K562 (cell line): ENCODE measurements around the gene NRN1L. TPM values are rescaled to one million over a fixed set of nuclear protein-coding genes. Genes with fewer than 3 reads are reported as not detected.
A peak's percentile ranks its signal among the peaks of the same experiment; 100 is the strongest.

Experiments
- ATAC-seq: fragments of 200-7000 bp; cut with Tn5 transposase; 3 replicates; pipeline ENCODE4 v1.9.1; 2020; ENCODE audit warnings: moderate library complexity
- BruUV-seq: library from RNA; stranded (reverse); fragments of 400-500 nt; replicated peaks from 2 replicates; lab custom pipeline; 2021; lab: Mats Ljungman, UMichigan
- CTCF ChIA-PET: fragments of 300-600 bp; formaldehyde crosslinking; extraction: SDS; loops from one replicate; lab custom pipeline; 2021; ENCODE audit warnings: low intra/inter-chr PET ratio; lab: Yijun Ruan, JAX
- POLR2A ChIA-PET: fragments of 300-600, 350-650 bp; sonication (Branson Sonifier 250); formaldehyde crosslinking; extraction: SDS; loops from one replicate; lab custom pipeline; 2021; ENCODE audit warnings: antibody characterized with exemption, inconsistent platforms; lab: Yijun Ruan, JAX
- DNase-seq, 4 experiments: peaks; one replicate each; pipeline versions ENCODE4 v3.0.0 to v3.0.0-alpha.2; 2011 to 2018; ENCODE audit warnings: low spot score in 3 of 4, mixed read lengths in 3 of 4; ENCODE audit errors: extremely low read depth in 1 of 4
- FAIRE-seq: peaks from 2 replicates; lab custom pipeline; 2011; peaks lifted over from hg19 to GRCh38; lab: Jason Lieb, UNC
- H2AFZ ChIP-seq: 2 replicates; pipeline ENCODE4 v1.6.0; 2011; ENCODE audit warnings: low read depth, low read length, control low read depth, inconsistent platforms
- H3K27ac ChIP-seq: fragments of 200-600 bp; 3 replicates; pipeline ENCODE4 v1.8.0; 2011; ENCODE audit warnings: low read depth, mild to moderate bottlenecking, control low read depth, inconsistent platforms, low read length, moderate library complexity, mixed read lengths; ENCODE audit errors: extremely low read depth
- H3K27me3 ChIP-seq, 2 experiments: fragments of 300-600 bp in 1 of 2; 2 replicates in 1 of 2; 3 replicates in 1 of 2; pipeline versions ENCODE4 v1.6.0 to v1.8.0; 2011; ENCODE audit warnings: inconsistent platforms in 2 of 2, low read length in 2 of 2, mild to moderate bottlenecking in 1 of 2, mixed read lengths in 1 of 2, moderate library complexity in 1 of 2; ENCODE audit not compliant: control insufficient read depth in 2 of 2, insufficient read depth in 2 of 2
- H3K36me3 ChIP-seq: fragments of 300-600 bp; 3 replicates; pipeline ENCODE4 v1.8.0; 2011; ENCODE audit warnings: mild to moderate bottlenecking, low read length, inconsistent platforms; ENCODE audit not compliant: control insufficient read depth, insufficient read depth
- H3K4me1 ChIP-seq, 2 experiments: fragments of 200-600 bp in 1 of 2; replicated peaks in 1 of 2; 2 replicates in 1 of 2; 3 replicates in 1 of 2; pipeline versions ENCODE4 v1.5.1 to v1.8.0; 2011; ENCODE audit warnings: inconsistent platforms in 2 of 2, low read length in 2 of 2, mild to moderate bottlenecking in 1 of 2, mixed read lengths in 1 of 2, moderate library complexity in 1 of 2; ENCODE audit not compliant: control insufficient read depth in 2 of 2, insufficient read depth in 2 of 2
- H3K4me2 ChIP-seq: 2 replicates; pipeline ENCODE4 v1.6.1; 2011; ENCODE audit warnings: low read length, control low read depth, inconsistent platforms, mixed read lengths; ENCODE audit not compliant: insufficient read depth
- H3K4me3 ChIP-seq: fragments of 200-600 bp; sonication (generic), shearing (Covaris generic); 2 replicates; pipeline ENCODE4 v1.5.1; 2016; ENCODE audit warnings: control low read depth, inconsistent platforms
- H3K79me2 ChIP-seq: fragments of 200-600 bp; 3 replicates; pipeline ENCODE4 v1.8.0; 2011; ENCODE audit warnings: low read length, inconsistent platforms; ENCODE audit not compliant: control insufficient read depth, insufficient read depth
- H3K9ac ChIP-seq, 2 experiments: 2 replicates each; pipeline versions ENCODE4 v1.6.0 to v1.6.1; 2011; ENCODE audit warnings: low read depth in 2 of 2, low read length in 2 of 2, control low read depth in 1 of 2, inconsistent platforms in 1 of 2, mild to moderate bottlenecking in 1 of 2, mixed read lengths in 1 of 2; ENCODE audit not compliant: insufficient read depth in 1 of 2
- H3K9me1 ChIP-seq: one replicate; pipeline ENCODE4 v1.6.0; 2011; ENCODE audit warnings: inconsistent platforms, mild to moderate bottlenecking, low read length, moderate library complexity; ENCODE audit not compliant: control insufficient read depth, insufficient read depth
- H3K9me3 ChIP-seq: replicated peaks from 2 replicates; pipeline ENCODE4 v1.5.1; 2011; ENCODE audit warnings: low read depth, low read length, inconsistent platforms; ENCODE audit not compliant: control insufficient read depth, insufficient read depth
- H4K20me1 ChIP-seq: replicated peaks from 2 replicates; pipeline ENCODE4 v1.6.1; 2011; ENCODE audit warnings: low read length, inconsistent platforms, mixed read lengths; ENCODE audit not compliant: control insufficient read depth, insufficient read depth
- CC2D1A ChIP-seq: fragments of 450-650 bp; IDR thresholded peaks from 2 replicates; pipeline ENCODE4 v1.6.1; 2017; ENCODE audit warnings: mild to moderate bottlenecking
- CTBP1 ChIP-seq: fragments of 450-650 bp; IDR thresholded peaks from 2 replicates; pipeline ENCODE4 v1.6.1; 2016; ENCODE audit warnings: borderline replicate concordance
- EWSR1 ChIP-seq: fragments of 450-650 bp; IDR thresholded peaks from 2 replicates; pipeline ENCODE4 v1.6.1; 2018; ENCODE audit warnings: borderline replicate concordance, mild to moderate bottlenecking, low read depth, moderate library complexity; ENCODE audit not compliant: partially characterized antibody
- GABPB2 ChIP-seq: fragments of 250-450 bp; sonication (Bioruptor Pico); conservative IDR thresholded peaks from 2 replicates; pipeline ENCODE4 v1.5.1; 2021; ENCODE audit warnings: mild to moderate bottlenecking
- JUND ChIP-seq, 2 experiments: IDR thresholded peaks; 2 replicates in 1 of 2; 3 replicates in 1 of 2; pipeline ENCODE4 v1.6.1; 2011; ENCODE audit warnings: borderline replicate concordance in 2 of 2, low read depth in 2 of 2, low read length in 2 of 2, improper control_type of control experiment in 1 of 2, missing biosample characterization in 1 of 2, missing genetic modification characterization in 1 of 2, missing genetic modification reagents in 1 of 2
- RAD21 ChIP-seq, 2 experiments: fragments of 250-450 bp in 1 of 2; fragments of 450-650 bp in 1 of 2; sonication (Bioruptor Pico) in 1 of 2; formaldehyde crosslinking in 1 of 2; IDR thresholded peaks in 1 of 2; conservative IDR thresholded peaks in 1 of 2; 2 replicates each; pipeline versions ENCODE4 v1.4.0 to v1.8.0; 2020 to 2022; ENCODE audit warnings: mild to moderate bottlenecking in 2 of 2, moderate library complexity in 1 of 2
- TAF1 ChIP-seq: IDR thresholded peaks from 2 replicates; pipeline ENCODE4 v1.6.1; 2011; ENCODE audit warnings: mild to moderate bottlenecking, low read length, moderate library complexity; ENCODE audit not compliant: insufficient read depth, control insufficient read depth, severe bottlenecking; ENCODE audit errors: extremely low read depth
- TBP ChIP-seq: optimal IDR thresholded peaks from 2 replicates; pipeline ENCODE3; 2011; ENCODE audit warnings: low read depth, low read length, improper control_type of control experiment
- ZEB2 ChIP-seq: fragments of 450-650 bp; IDR thresholded peaks from 2 replicates; pipeline ENCODE4 v1.6.1; 2016
- ZFP36 ChIP-seq: fragments of 150-350 bp; IDR thresholded peaks from 2 replicates; pipeline ENCODE4 v1.6.1; 2018; ENCODE audit warnings: low read length, low read depth; ENCODE audit not compliant: partially characterized antibody
- ZNF133 ChIP-seq: fragments of 250-450 bp; sonication (Bioruptor Pico); IDR thresholded peaks from 2 replicates; pipeline ENCODE4 v1.4.0; 2020; ENCODE audit warnings: mild to moderate bottlenecking
- WGBS: fragments of 100-300 bp; shearing (Covaris generic); methylation state at CpG from one replicate; pipeline ENCODE4 v1.1.6; 2016; ENCODE audit warnings: low coverage, mixed read lengths; ENCODE audit not compliant: insufficient coverage; ENCODE audit errors: missing lambda C conversion rate; 5-methylcytosine and 5-hydroxymethylcytosine counted together
- in situ Hi-C: fragments of 300-500 bp; cut with MboI; formaldehyde crosslinking; loops from 4 replicates; pipeline ENCODE4 v1.15.0; 2018; ENCODE audit warnings: inconsistent platforms, mixed read lengths
- intact Hi-C: fragments of 100-400 bp; cut with micrococcal nuclease; formaldehyde crosslinking; loops from 2 replicates; pipeline ENCODE4 v1.14.2; 2022
- polyA plus RNA-seq, 8 experiments: library from polyadenylated mRNA; depleted of rRNA in 4 of 8; stranded (reverse) in 5 of 8; unstranded in 3 of 8; fragments of >200 nt; fragmentation: Nextera tagmentation in 2 of 8; fragmentation: Illumina TruSeq in 1 of 8; extraction: Ambion mirVana in 2 of 8; extraction: Trizol in 1 of 8; gene quantifications; 2 replicates each; pipeline versions ENCODE4 v1.2.1 to v1.2.3, GENCODE V29; 2011 to 2014; ENCODE audit warnings: inconsistent platforms in 1 of 8, missing spikeins in 1 of 8
- total RNA-seq, 7 experiments: library from RNA; depleted of rRNA in 6 of 7; stranded (reverse); fragments of >200 nt in 6 of 7; fragmentation: Illumina TruSeq in 2 of 7; extraction: Trizol in 2 of 7; gene quantifications; 2 replicates each; pipeline versions ENCODE4 v1.2.1 to v1.2.3, GENCODE V29; 2011 to 2021; ENCODE audit warnings: low replicate concordance in 1 of 7
- TF ChIP-seq, protein P1 (sequence below), 2 experiments: fragments of 450-650 bp in 1 of 2; IDR thresholded peaks; 2 replicates each; pipeline ENCODE4 v1.6.1; 2011 to 2017; ENCODE audit warnings: low read depth in 2 of 2, antibody characterized with exemption in 1 of 2, borderline replicate concordance in 1 of 2, low read length in 1 of 2, mild to moderate bottlenecking in 1 of 2, mixed read lengths in 1 of 2; ENCODE audit not compliant: control insufficient read depth in 1 of 2
- TF ChIP-seq, protein P2 (sequence below), 2 experiments: fragments of 200-800 bp in 1 of 2; sonication (Bioruptor generic) in 1 of 2; sonication (generic) in 1 of 2; formaldehyde crosslinking in 1 of 2; IDR thresholded peaks in 1 of 2; conservative IDR thresholded peaks in 1 of 2; 2 replicates each; pipeline versions ENCODE4 v1.5.0 to v1.6.1; 2016 to 2020; ENCODE audit warnings: missing compliant biosample characterization in 1 of 2, missing genetic modification characterization in 1 of 2, missing genetic modification reagents in 1 of 2
- TF ChIP-seq, protein P3 (sequence below): sonication (generic); formaldehyde crosslinking; IDR thresholded peaks from 2 replicates; pipeline ENCODE4 v1.8.1; 2022; ENCODE audit warnings: missing genetic modification reagents

NRN1L gene
- total and polyA plus RNA-seq, 9 of the 15 experiments (the other 6 are each of a cell fraction or from before 2014, with no cell fraction given) = 0.22 to 0.86 (median 0.61) TPM; not detected in 5

DNA sequence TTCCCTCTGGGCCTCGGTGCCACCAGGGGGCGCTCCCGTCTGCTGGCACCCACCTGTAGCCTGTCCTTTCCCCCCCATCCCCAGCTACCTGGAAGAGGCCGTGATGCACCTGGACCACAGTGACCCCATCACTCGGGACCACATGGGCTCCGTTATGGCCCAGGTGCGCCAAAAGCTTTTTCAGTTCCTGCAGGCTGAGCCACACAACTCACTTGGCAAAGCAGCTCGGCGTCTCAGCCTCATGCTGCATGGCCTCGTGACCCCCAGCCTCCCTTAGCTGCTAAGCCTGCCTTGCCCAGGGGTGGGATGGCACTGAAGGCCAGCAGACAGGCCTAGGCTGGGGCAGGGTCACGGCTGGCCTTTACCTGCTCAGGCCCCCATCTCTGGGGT lies 818 bp upstream of the NRN1L start:
- Histone ChIP-seq H3K36me3 (peaks cover 63% of the 10 kb centered on the region; the same call in 2 of the 3 replicates), H3K4me3 (no peak overlapping the region), H3K9me3 (no peaks in the 10 kb centered on the region), H3K4me2 (no peak overlapping the region), H3K27ac (no peak overlapping the region), H2AFZ (no peak overlapping the region), H3K27me3 (no peaks in the 10 kb centered on the region), H3K9ac (no peak overlapping the region; a peak in 1 of 4 replicates), H3K79me2 (no peaks in the 10 kb centered on the region), H3K4me1 (peaks cover 6 to 40% of the 10 kb centered on the region in 2 experiments; a peak in 4 of 5 replicates), H3K9me1 (no peaks in the 10 kb centered on the region), H4K20me1 (peaks cover 19% of the 10 kb centered on the region)
- BruUV-seq = no TSS peak
- FAIRE-seq (peak; percentile 67), ATAC-seq (peak; percentile 69), DNase-seq (peak; percentile 62 to 77 (median 74))
- in situ Hi-C loops (no loop called here), intact Hi-C loops (loop anchor here (1.0 to 10.0 kb wide), 2 partner anchors 44 to 161 kb away; no protein-coding TSS in a partner anchor)
- WGBS = 59% methylated on average over 11 of the region's 11 CpGs
- ChIA-PET POLR2A (interaction anchor here (0.7 to 4.1 kb wide), 9 partner anchors 10 to 404 kb away, joined by 3 to 15 read pairs (median 3); partner anchors contain the start of gene EDC4), CTCF (interaction anchor here (0.6 to 4.0 kb wide), 6 partner anchors 34 to 156 kb away, joined by 3 to 35 read pairs (median 4); no protein-coding TSS in a partner anchor)
- TF ChIP-seq EWSR1 (no peak), TAF1 (no peak), ZNF133 (CRISPR knock-in tag) (no peak), TBP (no peak), ZEB2 (no peak; the same call in 1 of the 2 replicates), ZFP36 (no peak), RAD21 (CRISPR knock-in tag; conservative IDR thresholded peaks at IDR 0.05 in 1 of 2, IDR thresholded peaks at IDR 0.05 in 1 of 2) (peak; percentile 76 to 79), JUND (IDR thresholded peaks at IDR 0.05; ENCODE audit: borderline replicate concordance, low read depth, low read length) (no peak), JUND (tag; IDR thresholded peaks at IDR 0.05; ENCODE audit: borderline replicate concordance, low read depth, low read length) (no peak), CTBP1 (peak; percentile 36; the same call in 1 of the 2 replicates), GABPB2 (CRISPR knock-in tag) (no peak), CC2D1A (peak; percentile 38; the same call in 1 of the 2 replicates)
- TF ChIP-seq, protein P1, sequence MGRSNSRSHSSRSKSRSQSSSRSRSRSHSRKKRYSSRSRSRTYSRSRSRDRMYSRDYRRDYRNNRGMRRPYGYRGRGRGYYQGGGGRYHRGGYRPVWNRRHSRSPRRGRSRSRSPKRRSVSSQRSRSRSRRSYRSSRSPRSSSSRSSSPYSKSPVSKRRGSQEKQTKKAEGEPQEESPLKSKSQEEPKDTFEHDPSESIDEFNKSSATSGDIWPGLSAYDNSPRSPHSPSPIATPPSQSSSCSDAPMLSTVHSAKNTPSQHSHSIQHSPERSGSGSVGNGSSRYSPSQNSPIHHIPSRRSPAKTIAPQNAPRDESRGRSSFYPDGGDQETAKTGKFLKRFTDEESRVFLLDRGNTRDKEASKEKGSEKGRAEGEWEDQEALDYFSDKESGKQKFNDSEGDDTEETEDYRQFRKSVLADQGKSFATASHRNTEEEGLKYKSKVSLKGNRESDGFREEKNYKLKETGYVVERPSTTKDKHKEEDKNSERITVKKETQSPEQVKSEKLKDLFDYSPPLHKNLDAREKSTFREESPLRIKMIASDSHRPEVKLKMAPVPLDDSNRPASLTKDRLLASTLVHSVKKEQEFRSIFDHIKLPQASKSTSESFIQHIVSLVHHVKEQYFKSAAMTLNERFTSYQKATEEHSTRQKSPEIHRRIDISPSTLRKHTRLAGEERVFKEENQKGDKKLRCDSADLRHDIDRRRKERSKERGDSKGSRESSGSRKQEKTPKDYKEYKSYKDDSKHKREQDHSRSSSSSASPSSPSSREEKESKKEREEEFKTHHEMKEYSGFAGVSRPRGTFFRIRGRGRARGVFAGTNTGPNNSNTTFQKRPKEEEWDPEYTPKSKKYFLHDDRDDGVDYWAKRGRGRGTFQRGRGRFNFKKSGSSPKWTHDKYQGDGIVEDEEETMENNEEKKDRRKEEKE (IDR thresholded peaks at IDR 0.05; ENCODE audit: borderline replicate concordance in 1 of 2, control insufficient read depth in 1 of 2, low read depth in 2 of 2, low read length in 1 of 2) = no peak
- TF ChIP-seq, protein P2, sequence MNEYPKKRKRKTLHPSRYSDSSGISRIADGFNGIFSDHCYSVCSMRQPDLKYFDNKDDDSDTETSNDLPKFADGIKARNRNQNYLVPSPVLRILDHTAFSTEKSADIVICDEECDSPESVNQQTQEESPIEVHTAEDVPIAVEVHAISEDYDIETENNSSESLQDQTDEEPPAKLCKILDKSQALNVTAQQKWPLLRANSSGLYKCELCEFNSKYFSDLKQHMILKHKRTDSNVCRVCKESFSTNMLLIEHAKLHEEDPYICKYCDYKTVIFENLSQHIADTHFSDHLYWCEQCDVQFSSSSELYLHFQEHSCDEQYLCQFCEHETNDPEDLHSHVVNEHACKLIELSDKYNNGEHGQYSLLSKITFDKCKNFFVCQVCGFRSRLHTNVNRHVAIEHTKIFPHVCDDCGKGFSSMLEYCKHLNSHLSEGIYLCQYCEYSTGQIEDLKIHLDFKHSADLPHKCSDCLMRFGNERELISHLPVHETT (CRISPR knock-in tag; conservative IDR thresholded peaks at IDR 0.05 in 1 of 2, IDR thresholded peaks at IDR 0.05 in 1 of 2) = 0 out of 4 replicates have a peak, but pooled peaks of 1 of the 2 experiments have one; percentile 43
- TF ChIP-seq, protein P3, sequence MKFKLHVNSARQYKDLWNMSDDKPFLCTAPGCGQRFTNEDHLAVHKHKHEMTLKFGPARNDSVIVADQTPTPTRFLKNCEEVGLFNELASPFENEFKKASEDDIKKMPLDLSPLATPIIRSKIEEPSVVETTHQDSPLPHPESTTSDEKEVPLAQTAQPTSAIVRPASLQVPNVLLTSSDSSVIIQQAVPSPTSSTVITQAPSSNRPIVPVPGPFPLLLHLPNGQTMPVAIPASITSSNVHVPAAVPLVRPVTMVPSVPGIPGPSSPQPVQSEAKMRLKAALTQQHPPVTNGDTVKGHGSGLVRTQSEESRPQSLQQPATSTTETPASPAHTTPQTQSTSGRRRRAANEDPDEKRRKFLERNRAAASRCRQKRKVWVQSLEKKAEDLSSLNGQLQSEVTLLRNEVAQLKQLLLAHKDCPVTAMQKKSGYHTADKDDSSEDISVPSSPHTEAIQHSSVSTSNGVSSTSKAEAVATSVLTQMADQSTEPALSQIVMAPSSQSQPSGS = no peak
